Pancreas (tissue), 10 donors: Measurements from ENCODE around the gene RFC4. TPM values are rescaled to one million over a fixed set of nuclear protein-coding genes. Genes with fewer than 3 reads are reported as not detected.
"Not testable (repeated sequence)": the region's sequence is repeated elsewhere in the genome, so short reads cannot be mapped to it uniquely, and the experiment has no call there.

Experiments used
- ATAC-seq, 4 donors: fragments of 200-7000 bp; cut with Tn5 transposase; one replicate each; pipeline versions ENCODE4 v1.8.0 to v1.9.1; 2020; ENCODE audit warnings: mild to moderate bottlenecking in 4 of 4, moderate library complexity in 4 of 4
- DNase-seq, 6 donors: peaks; one replicate each; pipeline ENCODE4 v3.0.0-alpha.2; 2020
- FAIRE-seq: peaks from 2 replicates; lab custom pipeline; 2012; peaks lifted over from hg19 to GRCh38; lab: Jason Lieb, UNC
- H3K27ac ChIP-seq, 4 donors: fragments of 200-600 bp; sonication (generic); 1 replicate in 3 of 4; 2 replicates in 1 of 4; pipeline versions ENCODE4 v1.5.0 to v1.8.0; 2020
- H3K27me3 ChIP-seq, 4 donors: fragments of 200-600 bp; one replicate each; pipeline ENCODE4 v1.8.0; 2021
- H3K36me3 ChIP-seq, 3 donors: fragments of 200-600 bp; sonication (generic) in 1 of 3; one replicate each; pipeline versions ENCODE4 v1.5.0 to v1.8.0; 2020 to 2021
- H3K4me1 ChIP-seq, 3 donors: fragments of 200-600 bp; one replicate each; pipeline ENCODE4 v1.8.0; 2021
- H3K4me3 ChIP-seq, 4 donors: fragments of 200-600 bp; sonication (generic) in 2 of 4; one replicate each; pipeline versions ENCODE4 v1.5.0 to v1.8.0; 2020 to 2021
- H3K9me3 ChIP-seq, 4 donors: fragments of 200-600 bp; one replicate each; pipeline ENCODE4 v1.8.0; 2021
- CTCF ChIP-seq, 4 donors: fragments of 200-600 bp; sonication (generic) in 3 of 4; IDR thresholded peaks; one replicate each; pipeline versions ENCODE4 v1.5.0 to v1.8.0; 2021; ENCODE audit warnings: antibody characterized with exemption in 4 of 4
- WGBS, 2 donors: extraction: QIAGEN DNeasy Blood & Tissue Kit; methylation state at CpG; one replicate each; pipeline ENCODE4 v1.1.7; 2013; 5-methylcytosine and 5-hydroxymethylcytosine counted together
- intact Hi-C, 3 donors: fragments of 100-400 bp; cut with DNase I; formaldehyde crosslinking; loops; one replicate each; pipeline versions ENCODE4 v1.11.1 to v1.14.2; 2022
- polyA plus RNA-seq, 2 donors: library from polyadenylated mRNA; stranded (reverse); fragments of 200-250 nt; gene quantifications; one replicate each; pipeline ENCODE4 v1.2.3, GENCODE V29; 2013
- total RNA-seq, 6 donors: library from RNA; stranded (reverse); fragmentation: NEBNext Ultra II Directional in 4 of 6; extraction: Animal tissue kit (Norgen Biotek cat#: 25700) in 4 of 6; gene quantifications; one replicate each; pipeline versions ENCODE4 v1.2.1 to v1.2.4, GENCODE V29; 2021 to 2023
- donor health status: healthy with polysubstance abuse.
- donor health status: DM: no; HTN: no; CAD: no; lungs with moderate emphysema.
- donor health status: DM: no; HTN: no; CAD: no.
- donor health status: control.
- donor health status: control.
- donor health status: Bipolar disorder and iron deficiency.
- donor health status: DM: yes; HTN: yes; CAD: no.
- donor health status: DM: no; HTN: no; CAD: no.
- donor health status: DM: no; HTN: no; CAD: no.
- donor health status: DM: yes; HTN: yes; CAD: no.

Gene RFC4
- total and polyA plus RNA-seq, 8 donors: 5.1 to 11.5 (median 8.0) TPM

GRCh38 chr3:186821429-186822387 lies 15.4 kb upstream of the RFC4 start:
- FAIRE-seq (no peak), ATAC-seq (peak in 3 of 4 donors; percentile 62 to 75 (median 73)), DNase-seq (no peak)
- H3K4me3 ChIP-seq: no peak overlapping the region
- H3K27me3 ChIP-seq: peaks cover 0 to 8% (median 0%) of the 10 kb centered on the region in 4 donors
- peak; percentile 12 to 56 (median 36) for TF ChIP-seq CTCF (IDR thresholded peaks at IDR 0.05)
- intact Hi-C loops: loop anchor here in 1 of 3 donors (5.0 kb wide), 1 partner anchor 209 kb away; the partner anchor contains the start of gene AHSG
- H3K27ac ChIP-seq: no peak overlapping the region
- no peaks in the 10 kb centered on the region for H3K36me3 ChIP-seq
- no peaks in the 10 kb centered on the region for H3K9me3 ChIP-seq
- 43 to 49% methylated on average over 11 of the region's 11 CpGs for WGBS, 2 donors
- no peaks in the 10 kb centered on the region for H3K4me1 ChIP-seq

GRCh38 chr3:186818956-186819355 lies 12.7 kb upstream of the RFC4 start:
- FAIRE-seq: no peak
- intact Hi-C loops: no loop called here
- H3K36me3 ChIP-seq: no peaks in the 10 kb centered on the region
- H3K4me1 ChIP-seq: no peaks in the 10 kb centered on the region
- WGBS, 2 donors: 73 to 85% methylated on average over 1 of the region's 1 CpG
- H3K27me3 ChIP-seq: peaks cover 0 to 1% (median 0%) of the 10 kb centered on the region in 4 donors
- no peak overlapping the region for H3K4me3 ChIP-seq
- no peak for ATAC-seq
- no peak for TF ChIP-seq CTCF (IDR thresholded peaks at IDR 0.05)
- DNase-seq: no peak
- no peaks in the 10 kb centered on the region for H3K9me3 ChIP-seq
- no peak overlapping the region for H3K27ac ChIP-seq

GRCh38 chr3:186818516-186818915 lies 12.2 kb upstream of the RFC4 start:
- WGBS, 2 donors: 85 to 90% methylated on average over 5 of the region's 5 CpGs
- Histone ChIP-seq H3K4me1 (no peaks in the 10 kb centered on the region), H3K27ac (no peak overlapping the region), H3K9me3 (no peaks in the 10 kb centered on the region), H3K4me3 (no peak overlapping the region), H3K36me3 (no peaks in the 10 kb centered on the region), H3K27me3 (no peaks in the 10 kb centered on the region)
- DNase-seq: no peak
- TF ChIP-seq CTCF (IDR thresholded peaks at IDR 0.05): no peak
- intact Hi-C loops: no loop called here
- ATAC-seq: no peak
- no peak for FAIRE-seq

GRCh38 chr3:186815435-186815834 lies 9.2 kb upstream of the RFC4 start:
- intact Hi-C loops: no loop called here
- H3K27me3 ChIP-seq: no peaks in the 10 kb centered on the region
- no peak overlapping the region for H3K4me3 ChIP-seq
- no peak overlapping the region for H3K27ac ChIP-seq
- H3K9me3 ChIP-seq: no peaks in the 10 kb centered on the region
- no peaks in the 10 kb centered on the region for H3K4me1 ChIP-seq
- DNase-seq (no peak), ATAC-seq (no peak), FAIRE-seq (no peak)
- no peak for TF ChIP-seq CTCF (IDR thresholded peaks at IDR 0.05)
- 84 to 87% methylated on average over 1 of the region's 1 CpG for WGBS, 2 donors
- no peaks in the 10 kb centered on the region for H3K36me3 ChIP-seq

- 81 to 88% methylated on average over 4 of the region's 4 CpGs for WGBS, 2 donors
- DNase-seq (no peak), FAIRE-seq (no peak), ATAC-seq (no peak)
- H3K36me3 ChIP-seq: no peaks in the 10 kb centered on the region
- H3K27ac ChIP-seq: no peak overlapping the region
- no peaks in the 10 kb centered on the region for H3K4me1 ChIP-seq
- H3K27me3 ChIP-seq: no peaks in the 10 kb centered on the region
- no peak for TF ChIP-seq CTCF (IDR thresholded peaks at IDR 0.05)
- H3K9me3 ChIP-seq: no peaks in the 10 kb centered on the region
- no peak overlapping the region for H3K4me3 ChIP-seq
- intact Hi-C loops: no loop called here
Observed at GRCh38 chr3:186814100-186814499, 7.8 kb upstream of the RFC4 start.

GRCh38 chr3:186811313-186811712 lies 5.0 kb upstream of the RFC4 start:
- H3K36me3 ChIP-seq, H3K4me3 ChIP-seq, H3K4me1 ChIP-seq, H3K27ac ChIP-seq, H3K27me3 ChIP-seq, FAIRE-seq, DNase-seq, ATAC-seq, H3K9me3 ChIP-seq, intact Hi-C loops: not testable (repeated sequence)
- 88 to 91% methylated on average over 16 to 18 of the region's 29 CpGs for WGBS, 2 donors
